GM23248 (cell line): ENCODE data around the gene ATP8A1. TPM values are rescaled to one million over a fixed set of nuclear protein-coding genes. Genes with fewer than 3 reads are reported as not detected.

Experiments
- DNase-seq: peaks from one replicate; pipeline ENCODE4 v3.0.0-alpha.2; 2015
- H2AFZ ChIP-seq: fragments of 200-600 bp; sonication (generic); 2 replicates; pipeline ENCODE4 v1.6.1; 2016; ENCODE audit warnings: antibody characterized with exemption
- H3F3A ChIP-seq: fragments of 200-600 bp; sonication (generic); 2 replicates; pipeline ENCODE4 v1.6.1; 2016; ENCODE audit warnings: mild to moderate bottlenecking, antibody characterized with exemption, mixed run types; ENCODE audit not compliant: insufficient read depth
- H3K27ac ChIP-seq: fragments of 200-600 bp; sonication (generic); 2 replicates; pipeline ENCODE4 v1.5.1; 2016; ENCODE audit warnings: mild to moderate bottlenecking
- H3K27me3 ChIP-seq: fragments of 200-600 bp; sonication (generic); replicated peaks from 2 replicates; pipeline ENCODE4 v1.6.1; 2016; ENCODE audit warnings: mild to moderate bottlenecking; ENCODE audit not compliant: insufficient read depth
- H3K36me3 ChIP-seq: fragments of 200-600 bp; sonication (generic); 2 replicates; pipeline ENCODE4 v1.6.1; 2016; ENCODE audit warnings: low read depth, mild to moderate bottlenecking
- H3K4me1 ChIP-seq: fragments of 200-600 bp; sonication (generic); 2 replicates; pipeline ENCODE4 v1.6.1; 2016; ENCODE audit warnings: mild to moderate bottlenecking; ENCODE audit not compliant: insufficient read depth
- H3K4me2 ChIP-seq: fragments of 200-600 bp; sonication (generic); one replicate; pipeline ENCODE4 v1.6.1; 2016; ENCODE audit warnings: mild to moderate bottlenecking; ENCODE audit not compliant: unreplicated experiment
- H3K4me3 ChIP-seq: fragments of 200-600 bp; sonication (generic); 2 replicates; pipeline ENCODE4 v1.5.1; 2016; ENCODE audit warnings: mild to moderate bottlenecking
- H3K79me2 ChIP-seq: fragments of 200-600 bp; sonication (generic); 2 replicates; pipeline ENCODE4 v1.6.1; 2016; ENCODE audit warnings: mild to moderate bottlenecking; ENCODE audit not compliant: insufficient read depth
- H3K9ac ChIP-seq: fragments of 200-600 bp; sonication (generic); 2 replicates; pipeline ENCODE4 v1.6.1; 2016; ENCODE audit warnings: mild to moderate bottlenecking
- H3K9me2 ChIP-seq: fragments of 200-600 bp; sonication (generic); 2 replicates; pipeline ENCODE4 v1.6.1; 2016; ENCODE audit warnings: mixed run types, mild to moderate bottlenecking, moderate library complexity; ENCODE audit not compliant: insufficient read depth
- H3K9me3 ChIP-seq: fragments of 200-600 bp; sonication (generic); one replicate; pipeline ENCODE4 v1.6.1; 2017; ENCODE audit warnings: low read depth
- H4K20me1 ChIP-seq: fragments of 200-600 bp; sonication (generic); 2 replicates; pipeline ENCODE4 v1.6.0; 2016; ENCODE audit not compliant: insufficient read depth
- EZH2 ChIP-seq: fragments of 200-600 bp; sonication (generic); IDR thresholded peaks from 2 replicates; pipeline ENCODE4 v1.6.1; 2018; ENCODE audit warnings: antibody characterized with exemption, mild to moderate bottlenecking; ENCODE audit not compliant: insufficient read depth, poor library complexity, severe bottlenecking
- EZH2phosphoT487 ChIP-seq: fragments of 200-600 bp; sonication (generic); IDR thresholded peaks from 2 replicates; pipeline ENCODE4 v1.6.1; 2018; ENCODE audit warnings: antibody characterized with exemption, moderate library complexity, mild to moderate bottlenecking, low read depth; ENCODE audit not compliant: insufficient read depth
- WGBS, 2 experiments: methylation state at CpG; one replicate each; pipeline ENCODE4 v1.1.6; 2015 to 2017; ENCODE audit warnings: low lambda C conversion rate in 2 of 2, low coverage in 1 of 2; ENCODE audit errors: missing lambda C conversion rate in 2 of 2; 5-methylcytosine and 5-hydroxymethylcytosine counted together
- in situ Hi-C: fragments of 300-500 bp; cut with MboI; formaldehyde crosslinking; loops from 2 replicates; pipeline ENCODE4 v1.15.0; 2020
- polyA plus RNA-seq: library from polyadenylated mRNA; unstranded; fragments of >200 nt; fragmentation: Nextera tagmentation; extraction: Ambion mirVana; gene quantifications from 2 replicates; pipeline ENCODE4 v1.2.1, GENCODE V29; 2016
- total RNA-seq: library from RNA; depleted of rRNA; stranded (reverse); fragments of >200 nt; shearing (Covaris generic); gene quantifications from 2 replicates; pipeline ENCODE4 v1.2.3, GENCODE V29; 2014

Gene ATP8A1
- total and polyA plus RNA-seq, 2 experiments from 2014 or later, result 0.11 to 0.13 TPM

- 28 to 31% methylated on average over 9 of the region's 9 CpGs for WGBS, 2 experiments
These were observed 173.2 kb downstream of the ATP8A1 start for GRCh38 chr4:42483426-42484379.

GRCh38 chr4:42482516-42483327, 174.2 kb downstream of the ATP8A1 start:
- no peaks in the 10 kb centered on the region for H3K9me3 ChIP-seq
- no peak overlapping the region for H3K4me2 ChIP-seq
- H3F3A ChIP-seq, result 0 out of 2 replicates have a peak, but pooled peaks cover 11% of the 10 kb centered on the region
- no peaks in the 10 kb centered on the region for H3K9me2 ChIP-seq
- H3K9ac ChIP-seq, result no peak overlapping the region
- no peaks in the 10 kb centered on the region for H3K36me3 ChIP-seq
- H3K27ac ChIP-seq, result no peak overlapping the region
- H3K79me2 ChIP-seq, result no peaks in the 10 kb centered on the region
- 0 out of 2 replicates have a peak overlapping the region, but pooled peaks have one; percentile 19 for H2AFZ ChIP-seq
- H4K20me1 ChIP-seq, result no peaks in the 10 kb centered on the region
- no peak for TF ChIP-seq EZH2phosphoT487
- TF ChIP-seq EZH2, result no peak
- DNase-seq, result no peak
- H3K4me1 ChIP-seq, result peaks cover 7% of the 10 kb centered on the region; the same call in 1 of the 2 replicates
- no peaks in the 10 kb centered on the region for H3K27me3 ChIP-seq
- H3K4me3 ChIP-seq, result no peak overlapping the region
- in situ Hi-C loops, result no loop called here
- WGBS, 2 experiments, result 73 to 77% methylated on average over 5 of the region's 5 CpGs

More at GRCh38 chr4:42483426-42484379, 173.2 kb downstream of the ATP8A1 start:
- H3K4me1 ChIP-seq, result peaks cover 7% of the 10 kb centered on the region; the same call in 1 of the 2 replicates
- H3K27me3 ChIP-seq, result no peaks in the 10 kb centered on the region
- H3K4me2 ChIP-seq, result no peak overlapping the region
- DNase-seq, result peak; percentile 47
- no peak for TF ChIP-seq EZH2phosphoT487
- TF ChIP-seq EZH2, result no peak
- no peaks in the 10 kb centered on the region for H3K9me2 ChIP-seq
- 0 out of 2 replicates have a peak overlapping the region, but pooled peaks have one; percentile 18 for H3K27ac ChIP-seq
- no peak overlapping the region for H3K9ac ChIP-seq
- H4K20me1 ChIP-seq, result no peaks in the 10 kb centered on the region
- H3F3A ChIP-seq, result 0 out of 2 replicates have a peak, but pooled peaks cover 11% of the 10 kb centered on the region
- no peaks in the 10 kb centered on the region for H3K36me3 ChIP-seq
- in situ Hi-C loops, result no loop called here
- H2AFZ ChIP-seq, result no peak overlapping the region
- H3K4me3 ChIP-seq, result no peak overlapping the region
- no peaks in the 10 kb centered on the region for H3K9me3 ChIP-seq
- H3K79me2 ChIP-seq, result no peaks in the 10 kb centered on the region

- H3K4me1 ChIP-seq, result peaks cover 7% of the 10 kb centered on the region; the same call in 1 of the 2 replicates
- no peak for TF ChIP-seq EZH2
- no peak for TF ChIP-seq EZH2phosphoT487
- H3K27me3 ChIP-seq, result no peaks in the 10 kb centered on the region
- H2AFZ ChIP-seq, result no peak overlapping the region
- no peak overlapping the region for H3K4me3 ChIP-seq
- 0 out of 2 replicates have a peak, but pooled peaks cover 11% of the 10 kb centered on the region for H3F3A ChIP-seq
- H3K36me3 ChIP-seq, result no peaks in the 10 kb centered on the region
- H3K9me2 ChIP-seq, result no peaks in the 10 kb centered on the region
- no peak overlapping the region for H3K9ac ChIP-seq
- in situ Hi-C loops, result no loop called here
- H3K4me2 ChIP-seq, result no peak overlapping the region
- DNase-seq, result no peak
- no peaks in the 10 kb centered on the region for H3K9me3 ChIP-seq
- no peaks in the 10 kb centered on the region for H4K20me1 ChIP-seq
- H3K27ac ChIP-seq, result no peak overlapping the region
- WGBS, 2 experiments, result 31 to 55% methylated on average over 1 of the region's 1 CpG
- no peaks in the 10 kb centered on the region for H3K79me2 ChIP-seq
These were observed 176.2 kb downstream of the ATP8A1 start for GRCh38 chr4:42480717-42481116.

GRCh38 chr4:42480281-42480680, 176.6 kb downstream of the ATP8A1 start:
- Histone ChIP-seq H3K9me2 (no peaks in the 10 kb centered on the region), H3K9ac (no peak overlapping the region)
- in situ Hi-C loops, result no loop called here

More at GRCh38 chr4:42480281-42480680, 176.6 kb downstream of the ATP8A1 start:
- Histone ChIP-seq H2AFZ (no peak overlapping the region), H3K4me2 (no peak overlapping the region), H3F3A (0 out of 2 replicates have a peak, but pooled peaks cover 11% of the 10 kb centered on the region), H3K9me3 (no peaks in the 10 kb centered on the region), H3K36me3 (no peaks in the 10 kb centered on the region), H3K4me3 (no peak overlapping the region), H3K4me1 (peaks cover 7% of the 10 kb centered on the region; the same call in 1 of the 2 replicates), H3K27me3 (no peaks in the 10 kb centered on the region), H4K20me1 (no peaks in the 10 kb centered on the region), H3K79me2 (no peaks in the 10 kb centered on the region), H3K27ac (no peak overlapping the region)
- DNase-seq, result no peak
- WGBS, 2 experiments, result 0 to 5% methylated on average over 1 of the region's 1 CpG
- TF ChIP-seq EZH2phosphoT487 (no peak), EZH2 (no peak)
